DOHH2 (cell line): ENCODE results near the gene PTF1A.

ENCODE experiments used
- CTCF ChIP-seq: fragments of 200-600 bp; sonication (generic); IDR thresholded peaks from one replicate; pipeline ENCODE4 v1.5.1; 2014; ENCODE audit warnings: antibody characterized with exemption, mild to moderate bottlenecking, low read depth, low read length; ENCODE audit not compliant: poor library complexity, severe bottlenecking
- EZH2phosphoT487 ChIP-seq: fragments of 200-600 bp; sonication (generic); IDR thresholded peaks from 2 replicates; pipeline ENCODE4 v1.6.1; 2017; ENCODE audit warnings: borderline replicate concordance, mild to moderate bottlenecking, antibody characterized with exemption, low read length, moderate library complexity, mixed read lengths

GRCh38 chr10:23150610-23151009, 41.5 kb upstream of the PTF1A start:
- no peak for TF ChIP-seq CTCF
- TF ChIP-seq EZH2phosphoT487 = no peak
